Measurements from ENCODE around the gene KCNJ9. TPM values are rescaled to one million over a fixed set of nuclear protein-coding genes. Genes with fewer than 3 reads are reported as not detected.

The KCNJ9 gene
- total RNA-seq, 2 donors from 2014 or later = 0.51 TPM; not detected in 1

GRCh38 chr1:160129966-160130365 is 48.6 kb downstream of the KCNJ9 start:
- no peak overlapping the region for H3K4me3 ChIP-seq
- intact Hi-C loops (cut with DNase I) = no loop called here
- no peak overlapping the region for H3K27ac ChIP-seq
- H3K36me3 ChIP-seq = no peaks in the 10 kb centered on the region
- H3K27me3 ChIP-seq (replicated peaks; ENCODE audit: insufficient read depth) = no peaks in the 10 kb centered on the region
- H3K9me3 ChIP-seq = no peaks in the 10 kb centered on the region
- 86% methylated on average over 11 of the region's 11 CpGs for WGBS
- H3K4me1 ChIP-seq (replicated peaks) = no peaks in the 10 kb centered on the region
- DNase-seq (ENCODE audit: low spot score) = no peak
- TF ChIP-seq POLR2A (IDR thresholded peaks at IDR 0.05) (no peak), CTCF (IDR thresholded peaks at IDR 0.05) (no peak), POLR2AphosphoS5 (IDR thresholded peaks at IDR 0.05) (no peak)

- H3K27ac ChIP-seq = no peak overlapping the region
- no peak overlapping the region for H3K4me3 ChIP-seq
- no peaks in the 10 kb centered on the region for H3K4me1 ChIP-seq (replicated peaks)
- 87% methylated on average over 5 of the region's 5 CpGs for WGBS
- no peak for DNase-seq (ENCODE audit: low spot score)
- H3K9me3 ChIP-seq = no peaks in the 10 kb centered on the region
- no peak for TF ChIP-seq CTCF (IDR thresholded peaks at IDR 0.05)
- no peak for TF ChIP-seq POLR2AphosphoS5 (IDR thresholded peaks at IDR 0.05)
- intact Hi-C loops (cut with DNase I) = no loop called here
- no peaks in the 10 kb centered on the region for H3K27me3 ChIP-seq (replicated peaks; ENCODE audit: insufficient read depth)
- H3K36me3 ChIP-seq = no peaks in the 10 kb centered on the region
These were observed 49.1 kb downstream of the KCNJ9 start for GRCh38 chr1:160130486-160130885.

GRCh38 chr1:160130939-160131338 is 49.6 kb downstream of the KCNJ9 start:
- Histone ChIP-seq H3K4me1 (replicated peaks) (no peaks in the 10 kb centered on the region), H3K27ac (no peak overlapping the region), H3K27me3 (replicated peaks; ENCODE audit: insufficient read depth) (no peaks in the 10 kb centered on the region), H3K4me3 (no peak overlapping the region), H3K9me3 (no peaks in the 10 kb centered on the region), H3K36me3 (no peaks in the 10 kb centered on the region)
- no peak for DNase-seq (ENCODE audit: low spot score)
- intact Hi-C loops (cut with DNase I) = no loop called here
- 87% methylated on average over 1 of the region's 1 CpG for WGBS
- no peak for TF ChIP-seq POLR2A (IDR thresholded peaks at IDR 0.05)
- no peak for TF ChIP-seq POLR2AphosphoS5 (IDR thresholded peaks at IDR 0.05)
- no peak for TF ChIP-seq CTCF (IDR thresholded peaks at IDR 0.05)

- Histone ChIP-seq H3K27ac (no peak overlapping the region), H3K4me1 (replicated peaks) (no peaks in the 10 kb centered on the region), H3K27me3 (replicated peaks; ENCODE audit: insufficient read depth) (no peaks in the 10 kb centered on the region), H3K36me3 (no peaks in the 10 kb centered on the region), H3K4me3 (no peak overlapping the region), H3K9me3 (no peaks in the 10 kb centered on the region)
- WGBS = 50% methylated on average over 8 of the region's 8 CpGs
- TF ChIP-seq POLR2AphosphoS5 (IDR thresholded peaks at IDR 0.05) (peak; percentile 74), CTCF (IDR thresholded peaks at IDR 0.05) (no peak)
- DNase-seq (ENCODE audit: low spot score) = no peak
- intact Hi-C loops (cut with DNase I) = no loop called here
These were observed 50.6 kb downstream of the KCNJ9 start for GRCh38 chr1:160131803-160132565.
